Activated effector memory CD4-positive, alpha-beta T cell treated with anti-CD3 and anti-CD28 coated beads, Interleukin-2, amount 50 U/mL, for 16 hours (primary cell): ENCODE data around the gene TRIM43.
"Not testable (repeated sequence)": the region's sequence is repeated elsewhere in the genome, so short reads cannot be mapped to it uniquely, and the experiment has no call there.

Source experiments
- DNase-seq: peaks from one replicate; pipeline ENCODE4 v3.0.0-alpha.2; 2020

Gene TRIM43

DNA sequence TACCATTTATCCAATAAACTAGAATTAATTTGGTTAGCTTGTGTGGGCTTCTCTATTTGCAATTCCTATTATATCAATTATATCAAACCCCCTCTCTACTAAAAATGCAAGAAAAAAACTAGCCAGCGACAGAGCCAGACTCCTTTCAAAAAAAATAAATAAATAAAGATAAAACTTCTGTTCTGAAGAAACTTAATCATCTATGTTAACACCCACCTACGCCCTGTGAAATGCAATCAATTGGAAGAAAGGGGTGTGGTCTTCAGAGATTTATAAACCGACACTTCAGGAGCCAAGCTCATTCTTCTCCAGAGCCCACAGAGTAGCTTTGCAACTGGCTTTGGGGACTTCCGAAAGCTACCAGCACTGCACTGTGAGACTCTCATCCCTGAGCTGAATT is at the start of gene TRIM43:
Gene TRIM43 (plus strand): TSS at position 301 of the 400 bp plus-strand sequence. CDS start 2,023 bp downstream, outside the sequence.
- not testable (repeated sequence) for DNase-seq

DNA sequence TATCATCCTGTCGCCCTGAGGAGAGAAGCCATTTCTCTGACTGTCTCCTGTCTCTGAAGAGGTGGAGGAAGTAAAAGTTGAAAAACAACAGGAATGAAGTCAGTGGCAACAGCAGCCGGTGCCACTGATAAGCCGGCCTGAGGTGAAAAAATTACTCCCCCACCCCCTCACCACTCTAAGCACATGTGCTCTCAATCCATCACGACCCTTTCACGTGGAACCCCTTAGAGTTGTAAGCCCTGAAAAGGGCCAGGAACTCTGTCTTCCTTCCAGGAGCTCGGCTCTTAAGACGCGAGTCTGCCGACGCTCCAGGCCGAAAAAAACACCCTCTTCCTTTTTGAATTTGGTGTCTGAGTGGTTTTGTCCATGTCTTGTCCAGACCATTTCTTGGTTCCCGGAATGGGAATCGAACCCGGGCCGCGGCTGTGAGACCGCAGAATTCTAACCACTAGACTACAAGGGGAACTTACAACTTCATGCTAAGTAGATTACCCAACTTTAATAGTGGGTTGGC is 40.7 kb upstream of the TRIM43 start:
- no peak for DNase-seq

DNA sequence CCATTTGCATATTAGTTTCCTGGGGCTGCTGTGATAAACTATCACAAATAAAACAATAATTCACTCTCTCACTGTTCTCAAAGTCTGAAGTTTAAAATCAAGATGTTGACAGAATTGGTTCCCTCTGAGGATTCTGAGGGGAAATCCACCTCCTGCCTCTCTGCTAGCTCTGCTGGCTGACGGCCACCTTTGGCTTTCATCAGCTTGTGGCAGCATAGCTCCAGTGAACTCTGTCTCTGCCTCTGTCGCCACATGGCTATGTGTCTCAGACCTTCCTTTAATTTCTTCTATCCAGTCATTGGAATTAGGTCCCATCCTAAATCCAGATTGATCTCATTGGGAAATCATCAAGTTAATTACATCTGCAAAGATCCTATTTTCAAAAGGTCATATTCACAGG is 38.9 kb upstream of the TRIM43 start:
- DNase-seq = no peak

DNA sequence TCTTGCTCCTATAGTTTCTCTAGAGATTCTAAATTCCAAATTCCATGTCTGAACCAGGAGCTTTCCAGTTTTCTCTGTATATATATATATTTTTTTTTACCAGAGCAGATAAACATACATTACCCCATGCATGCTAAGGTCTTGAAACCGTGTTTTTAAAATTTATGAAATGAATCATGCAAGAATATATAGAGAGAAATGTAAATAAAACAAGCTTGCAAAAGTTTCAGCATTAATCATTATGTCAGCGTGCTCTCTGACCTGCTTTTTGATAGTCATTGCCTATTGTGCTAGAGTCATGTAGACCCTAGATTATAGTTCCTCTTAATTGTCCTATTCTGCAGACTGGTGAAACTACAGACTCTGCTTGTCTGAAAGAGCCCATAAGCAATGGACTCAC is 22.6 kb upstream of the TRIM43 start:
- no peak for DNase-seq

DNA sequence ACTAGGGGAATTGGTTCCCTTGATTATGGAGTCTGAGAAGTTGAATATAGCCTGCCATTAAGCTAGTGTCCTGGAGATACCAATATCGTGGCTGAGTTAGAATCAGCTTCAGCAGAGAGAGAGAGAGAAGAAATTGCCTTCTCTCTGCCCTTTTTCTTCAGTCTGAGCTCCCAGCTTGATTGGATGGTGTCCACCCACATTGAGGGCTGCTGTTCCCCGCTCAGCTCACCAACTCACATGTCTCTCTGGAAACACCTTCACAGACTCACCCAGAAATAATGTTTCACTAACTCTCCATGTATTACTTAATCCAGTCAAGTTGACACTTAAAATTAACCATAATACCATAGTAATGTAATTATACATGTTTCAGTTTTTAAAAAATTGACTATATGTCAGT is 17.9 kb upstream of the TRIM43 start:
- no peak for DNase-seq

DNA sequence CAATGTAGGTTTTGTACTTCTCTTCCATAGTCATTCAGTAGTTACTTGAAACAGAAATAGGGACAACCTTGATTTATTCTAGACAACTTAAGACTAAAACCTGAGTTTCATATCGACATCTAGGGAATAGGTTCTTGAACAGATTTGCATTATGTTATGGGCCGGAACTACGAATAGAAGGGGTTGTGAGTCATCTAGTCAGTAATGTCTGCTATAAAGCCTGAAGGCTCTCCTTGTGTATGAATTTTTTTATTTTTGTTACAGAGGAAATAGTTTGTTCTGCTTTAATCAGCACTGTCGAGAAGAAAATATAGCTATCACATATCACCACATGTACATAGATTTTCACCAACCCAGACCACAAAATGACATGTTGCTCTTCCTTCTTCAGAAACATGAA is 17.3 kb upstream of the TRIM43 start:
- DNase-seq = no peak

DNA sequence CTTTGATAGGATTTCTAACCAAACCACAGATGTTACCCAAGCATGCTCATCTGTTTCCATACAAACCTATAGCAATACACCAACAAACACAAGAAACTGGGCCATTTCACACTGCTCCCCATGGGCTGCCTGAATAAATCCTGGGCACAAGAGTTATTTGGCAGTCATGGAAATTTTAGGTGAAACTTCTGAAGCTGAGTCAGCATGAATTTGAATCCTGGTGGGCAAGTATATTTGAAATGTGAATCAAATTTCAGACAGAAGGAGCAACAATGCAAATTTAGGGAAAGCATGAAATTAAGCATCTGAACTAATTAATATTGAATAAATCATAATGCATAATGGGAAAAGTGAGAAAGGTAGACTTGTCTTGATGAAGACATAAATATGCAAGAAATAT is 15.9 kb upstream of the TRIM43 start:
- DNase-seq = no peak

DNA sequence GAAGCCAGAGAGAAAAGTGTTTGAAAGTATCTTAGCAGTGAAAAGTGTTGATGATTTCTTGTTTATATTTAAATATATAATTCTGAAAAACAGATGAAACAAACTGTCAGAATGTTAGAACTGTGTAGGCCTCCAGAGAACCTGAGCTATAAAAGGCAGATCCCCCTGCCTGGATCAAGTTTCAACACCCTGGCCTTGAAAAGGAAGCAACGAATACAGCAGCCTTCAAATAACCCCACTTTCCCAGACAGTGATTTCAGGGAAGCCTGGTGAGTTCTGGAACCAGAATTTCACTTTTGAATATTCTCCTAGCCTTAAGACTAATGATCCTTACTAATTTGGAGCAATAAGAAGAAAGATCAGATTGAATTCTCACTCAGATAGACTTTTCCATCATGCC is 13.3 kb upstream of the TRIM43 start:
- no peak for DNase-seq

DNA sequence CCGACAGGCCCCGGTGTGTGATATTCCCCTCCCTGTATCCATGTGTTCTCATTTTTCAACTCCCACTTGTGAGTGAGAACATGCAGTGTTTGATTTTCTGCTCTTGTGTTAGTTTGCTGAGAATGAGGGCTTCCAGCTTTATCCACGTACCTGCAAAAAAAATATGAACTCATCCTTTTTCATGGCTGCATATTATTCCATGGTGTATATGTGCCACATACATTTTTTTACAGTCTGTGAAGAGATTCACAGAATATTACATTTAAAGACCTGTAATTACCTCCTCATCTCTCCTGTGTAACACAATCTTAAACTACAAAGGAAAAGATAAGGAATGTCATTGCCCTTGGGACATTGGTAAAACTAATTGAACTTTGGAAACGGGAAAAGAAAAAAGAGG is 8.3 kb upstream of the TRIM43 start:
- DNase-seq = not testable (repeated sequence)

DNA sequence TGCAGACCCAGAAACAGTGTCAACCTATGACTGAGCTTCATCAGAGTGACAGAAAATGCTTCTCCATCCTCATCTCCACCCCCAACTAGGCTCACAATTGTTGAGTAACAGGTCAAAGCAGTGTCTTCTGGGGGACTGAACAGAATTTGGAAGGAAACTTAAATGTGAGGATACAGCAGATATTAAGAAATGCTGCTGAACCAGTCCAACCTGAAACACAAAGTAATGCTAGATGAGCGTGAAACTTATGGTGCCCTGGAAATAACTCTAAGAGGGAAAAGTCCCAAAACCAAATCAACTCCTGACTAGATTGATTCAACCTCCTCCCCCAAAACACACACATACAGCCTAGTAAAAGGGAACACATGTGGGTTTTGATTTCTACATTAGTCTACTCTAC is 7.5 kb upstream of the TRIM43 start:
- not testable (repeated sequence) for DNase-seq

DNA sequence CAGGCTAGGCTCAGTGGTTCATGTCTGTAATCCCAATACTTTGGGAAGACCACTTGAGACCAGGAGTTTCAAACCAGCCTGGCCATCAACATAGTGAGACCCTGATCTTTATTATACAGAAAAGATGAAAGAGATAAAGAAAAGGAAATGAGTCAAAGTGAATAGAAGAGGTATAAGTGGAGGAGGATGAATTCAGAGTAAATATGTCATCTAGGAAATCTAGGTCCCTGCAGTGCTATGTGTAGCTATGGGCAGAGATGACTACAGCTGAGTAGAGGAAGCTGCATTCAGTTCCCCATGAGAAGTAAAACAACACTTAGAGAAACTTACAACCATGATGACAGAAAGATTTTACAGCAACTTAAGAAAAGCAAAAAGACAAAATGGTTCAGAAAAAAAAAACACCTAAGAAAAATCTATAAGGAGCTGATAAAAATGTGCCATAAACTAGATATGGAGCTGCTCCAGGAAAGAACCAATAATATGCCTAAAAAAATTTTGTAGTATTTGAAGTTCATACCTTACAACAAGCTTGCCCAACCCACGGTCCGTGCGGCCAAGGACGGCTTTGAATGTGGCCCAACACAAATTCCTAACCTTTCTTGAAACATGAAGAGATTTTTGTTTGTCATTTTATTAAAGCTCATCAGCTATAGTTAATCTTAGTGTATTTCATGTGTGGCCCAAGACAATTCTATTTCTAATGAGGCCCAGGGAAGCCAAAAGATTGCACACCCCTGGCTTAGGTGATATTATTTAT is 1.8 kb upstream of the TRIM43 start:
- not testable (repeated sequence) for DNase-seq

DNA sequence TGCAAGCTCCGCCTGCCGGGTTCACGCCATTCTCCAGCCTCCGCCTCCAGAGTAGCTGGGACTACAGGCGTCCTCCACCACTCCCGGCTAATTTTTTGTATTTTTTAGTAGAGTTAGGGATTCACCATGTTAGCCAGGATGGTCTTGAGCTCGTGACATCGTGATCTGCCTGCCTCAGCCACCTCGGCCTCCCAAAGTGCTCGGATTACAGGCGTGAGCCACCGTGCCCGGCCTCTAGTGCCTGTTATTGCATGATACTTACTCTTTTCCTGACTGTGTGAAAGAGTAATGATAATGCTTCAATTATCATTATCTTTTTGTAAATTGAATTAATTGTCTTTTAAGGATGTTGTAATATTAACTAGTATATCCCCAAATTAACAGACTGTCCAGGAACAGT is 1.2 kb downstream of the TRIM43 start:
- DNase-seq = not testable (repeated sequence)

DNA sequence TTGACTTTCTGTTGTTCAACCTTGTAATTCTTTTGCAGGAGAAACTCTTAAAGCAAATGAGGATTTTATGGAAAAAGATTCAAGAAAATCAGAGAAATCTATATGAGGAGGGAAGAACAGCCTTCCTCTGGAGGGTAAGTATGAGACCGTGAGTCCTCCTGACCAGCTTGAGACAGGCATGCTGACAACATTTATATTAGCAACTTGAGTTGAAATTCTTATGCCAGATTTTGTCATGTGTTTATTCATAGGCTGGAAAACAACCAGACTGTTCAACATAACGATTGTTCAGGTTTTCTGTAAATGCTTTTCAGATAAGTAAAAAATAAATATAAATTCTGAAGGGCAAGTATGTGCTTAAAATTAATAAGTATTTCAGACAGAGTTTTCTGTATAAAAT is 3.2 kb downstream of the TRIM43 start:
- not testable (repeated sequence) for DNase-seq

DNA sequence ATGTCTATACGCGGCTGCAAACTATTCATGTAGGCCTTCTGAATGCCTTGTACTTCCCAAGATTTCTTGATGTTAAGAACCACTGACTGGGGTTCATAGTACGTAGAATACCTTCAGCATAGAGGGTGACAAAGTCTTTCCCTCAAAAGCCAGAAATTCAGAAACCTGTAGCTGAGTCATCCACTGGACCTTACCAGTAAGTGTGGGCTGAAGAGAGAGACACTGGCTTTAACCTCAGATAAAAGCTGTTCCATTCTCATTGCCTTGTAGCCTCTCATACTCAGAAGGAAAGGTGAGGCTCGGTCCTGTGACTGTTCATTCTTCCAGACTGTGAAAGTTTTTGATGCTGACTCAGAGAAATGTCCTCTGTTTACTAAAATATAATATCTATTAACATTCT is 9.5 kb downstream of the TRIM43 start:
- not testable (repeated sequence) for DNase-seq

DNA sequence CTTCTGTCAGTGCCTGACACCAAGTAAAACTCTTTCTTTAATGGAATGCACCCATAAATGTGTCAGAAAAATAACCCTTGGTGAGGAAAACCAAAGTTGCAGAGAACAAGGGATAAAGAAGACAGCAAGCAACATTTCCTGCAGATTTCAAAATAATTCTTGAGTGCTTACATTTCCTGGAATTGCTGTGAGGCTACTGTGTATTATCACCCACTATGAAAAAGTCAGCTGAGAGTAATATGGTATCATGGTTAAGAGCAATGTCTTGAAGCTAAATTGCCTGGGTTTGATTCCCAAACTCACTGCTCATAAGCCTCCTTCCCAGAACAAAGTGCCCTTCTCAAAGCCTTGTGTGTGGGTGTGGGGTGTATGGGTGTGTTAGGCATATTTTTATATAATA is 10.3 kb downstream of the TRIM43 start:
- DNase-seq = not testable (repeated sequence)

DNA sequence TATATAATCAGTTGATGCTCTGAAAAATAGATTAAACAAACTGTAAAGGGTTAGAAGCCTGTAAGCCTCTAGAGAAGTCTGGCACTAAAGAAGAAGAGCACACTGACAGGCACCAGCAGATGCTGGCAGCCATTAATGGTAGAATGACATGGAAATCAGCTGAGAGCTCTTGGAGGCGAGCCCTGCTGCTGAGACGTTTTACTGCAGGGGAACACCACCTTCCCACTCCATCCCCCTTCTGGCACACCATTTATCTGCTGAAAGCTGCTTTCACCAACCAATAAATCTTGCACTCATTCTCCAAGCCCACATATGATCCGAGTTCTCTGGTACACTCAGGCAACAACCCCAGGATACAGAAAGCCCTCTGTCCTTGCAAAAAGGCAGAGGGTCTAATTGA is 16.6 kb downstream of the TRIM43 start:
- DNase-seq = not testable (repeated sequence)

DNA sequence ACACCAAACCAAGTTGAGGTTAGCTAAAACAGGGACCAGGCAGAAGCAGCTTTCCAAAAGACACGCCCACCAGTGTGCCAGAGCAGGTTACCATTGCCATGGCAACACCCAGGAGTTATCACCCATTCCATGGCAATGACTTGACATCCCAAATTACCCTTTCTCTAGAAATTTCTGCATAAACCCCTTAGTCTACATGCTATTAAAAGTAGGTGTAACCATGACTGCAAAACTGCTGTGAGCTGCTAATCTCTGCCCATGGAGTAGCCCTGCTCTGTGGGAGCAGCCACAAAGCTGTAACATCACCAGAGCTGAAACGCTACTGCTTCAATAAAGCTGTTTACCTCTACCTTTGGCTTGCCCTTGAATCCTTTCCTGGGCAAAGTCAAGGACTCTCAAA is 18.0 kb downstream of the TRIM43 start:
- DNase-seq = not testable (repeated sequence)

DNA sequence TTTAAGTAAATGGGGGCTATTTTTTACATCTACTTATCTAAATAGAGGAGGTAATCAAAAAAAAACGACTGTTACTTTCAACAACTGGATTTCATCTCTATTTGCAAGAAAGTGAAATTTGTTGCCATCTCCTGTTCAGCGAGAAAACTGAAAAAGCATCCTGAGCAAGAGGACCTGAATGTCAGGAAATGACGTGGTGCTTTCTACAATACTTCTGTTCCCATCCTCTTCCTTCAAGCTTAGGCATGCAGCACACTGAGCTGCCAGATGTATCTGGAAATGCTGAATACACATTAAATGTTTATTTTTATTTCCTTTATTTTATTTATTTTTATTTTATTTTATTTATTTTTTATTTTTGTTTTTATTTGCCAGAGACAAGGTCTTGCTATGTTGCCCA is 21.2 kb downstream of the TRIM43 start:
- DNase-seq = not testable (repeated sequence)

DNA sequence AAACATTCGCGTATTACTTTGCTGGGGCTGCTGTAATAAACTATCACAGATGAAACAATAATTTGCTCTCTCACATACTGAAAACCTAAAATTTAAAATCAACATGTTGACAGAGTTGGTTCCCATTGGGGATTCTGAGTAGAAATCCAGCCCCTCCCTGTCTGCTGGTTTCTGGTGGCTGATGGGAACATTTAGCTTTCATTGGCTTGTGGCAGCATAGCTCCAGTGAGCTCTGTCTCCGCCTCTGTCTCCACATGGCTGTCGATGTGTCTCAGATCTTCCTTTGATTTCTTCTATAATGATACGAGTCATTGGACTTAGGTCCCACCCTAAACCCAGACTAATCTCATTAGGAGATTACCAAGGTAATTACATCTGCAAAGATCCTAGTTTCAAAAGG is 30.9 kb downstream of the TRIM43 start:
- DNase-seq = not testable (repeated sequence)

DNA sequence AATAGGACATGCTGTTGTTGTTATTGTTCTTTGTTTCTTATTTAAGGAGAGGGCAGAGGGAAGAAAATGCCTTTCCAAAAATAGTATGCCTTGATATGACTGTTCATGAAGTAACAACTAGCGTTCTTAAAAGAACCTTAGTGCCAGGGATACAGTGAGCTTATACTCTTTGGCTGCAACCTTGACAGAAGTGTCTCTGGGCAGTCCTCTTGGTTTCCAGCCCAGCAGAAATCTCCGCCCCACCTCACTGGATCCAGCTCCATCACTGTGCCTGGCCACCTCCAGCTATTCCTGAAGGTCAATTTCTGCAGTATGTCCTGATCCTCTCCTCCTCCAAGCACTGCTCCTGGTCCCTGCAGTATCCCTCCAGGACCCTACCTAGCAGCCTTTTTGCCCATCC is 39.2 kb downstream of the TRIM43 start:
- DNase-seq = not testable (repeated sequence)

DNA sequence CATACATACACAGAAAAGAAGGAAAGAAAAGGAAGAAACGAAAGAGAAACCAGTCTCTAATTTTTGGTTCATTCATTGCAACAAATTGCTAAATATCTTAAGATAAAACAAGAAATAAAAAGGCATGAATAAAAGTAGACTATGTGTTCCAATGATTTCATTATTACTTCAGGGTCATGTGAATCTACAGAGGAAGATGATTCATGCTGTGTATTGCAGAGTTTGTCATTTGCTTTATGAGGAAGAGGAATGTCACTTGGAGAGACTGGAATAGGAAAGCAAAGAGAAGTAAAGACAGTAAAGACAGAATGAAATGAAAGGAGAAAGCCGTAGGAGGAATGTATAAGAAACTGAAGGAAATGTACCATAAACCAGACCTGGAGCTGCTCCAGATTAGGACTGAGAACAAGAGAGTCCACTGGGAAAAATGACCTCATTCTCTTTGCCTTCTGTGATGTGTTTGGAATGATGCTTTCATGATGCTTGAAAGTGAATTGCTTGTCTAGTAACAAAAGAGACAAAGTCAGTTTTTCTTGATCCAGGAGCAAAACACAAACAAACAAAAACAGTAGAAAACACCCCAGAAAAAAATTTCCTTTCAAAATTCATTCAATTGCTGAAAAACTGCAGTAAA is 41.9 kb downstream of the TRIM43 start:
- DNase-seq = not testable (repeated sequence)

DNA sequence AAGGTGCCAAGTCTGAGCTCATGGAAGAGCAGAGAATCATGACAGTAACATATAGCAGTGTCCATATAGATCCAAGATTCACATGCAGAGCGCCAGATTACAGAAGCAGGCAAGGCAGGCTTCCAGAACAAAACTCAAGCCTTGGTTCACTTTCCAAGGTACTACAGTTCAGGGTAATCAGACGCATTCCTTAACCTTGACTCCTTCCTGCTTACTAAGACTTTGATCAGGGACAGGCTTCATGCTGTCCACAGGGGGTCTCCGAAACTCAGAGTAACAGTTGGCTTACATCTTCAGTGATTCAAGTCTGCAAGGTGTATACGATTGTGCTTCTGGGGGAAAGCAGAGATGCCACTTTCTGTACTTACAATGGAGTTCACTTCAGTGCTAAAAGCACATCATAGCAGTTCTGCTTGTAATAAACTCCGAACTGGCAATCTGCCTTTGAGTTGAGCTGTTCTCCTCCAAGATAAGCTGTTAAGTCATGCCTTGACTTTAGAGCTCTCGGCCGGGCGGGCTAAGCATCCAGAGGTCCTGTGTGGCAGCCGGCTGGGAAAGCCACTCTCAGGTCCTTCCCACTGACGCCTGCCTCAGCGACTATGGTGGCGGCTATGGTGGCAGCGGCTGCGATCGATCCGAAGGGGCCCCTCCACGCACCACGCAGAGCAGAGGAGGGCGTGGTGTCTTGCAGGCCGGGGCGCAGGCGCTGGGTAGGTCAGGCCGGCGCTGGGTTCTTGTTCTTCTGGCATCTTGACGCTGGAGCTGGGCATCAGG is 48.9 kb downstream of the TRIM43 start:
- DNase-seq = not testable (repeated sequence)

DNA sequence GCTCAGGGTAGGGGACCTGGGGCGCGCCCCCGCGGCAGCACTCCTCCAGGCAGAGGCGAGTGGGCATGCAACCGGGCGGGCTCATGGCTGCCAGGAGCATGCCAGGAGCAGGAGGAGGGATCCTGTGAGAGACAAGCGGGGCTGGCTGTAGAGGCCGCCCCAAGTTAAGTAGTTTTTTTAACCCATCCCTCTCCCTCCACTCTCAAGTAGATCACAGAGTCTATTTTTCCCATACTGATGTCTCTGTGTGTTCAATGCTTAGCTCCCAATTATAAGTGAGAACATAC is 49.4 kb downstream of the TRIM43 start:
- not testable (repeated sequence) for DNase-seq

DNA sequence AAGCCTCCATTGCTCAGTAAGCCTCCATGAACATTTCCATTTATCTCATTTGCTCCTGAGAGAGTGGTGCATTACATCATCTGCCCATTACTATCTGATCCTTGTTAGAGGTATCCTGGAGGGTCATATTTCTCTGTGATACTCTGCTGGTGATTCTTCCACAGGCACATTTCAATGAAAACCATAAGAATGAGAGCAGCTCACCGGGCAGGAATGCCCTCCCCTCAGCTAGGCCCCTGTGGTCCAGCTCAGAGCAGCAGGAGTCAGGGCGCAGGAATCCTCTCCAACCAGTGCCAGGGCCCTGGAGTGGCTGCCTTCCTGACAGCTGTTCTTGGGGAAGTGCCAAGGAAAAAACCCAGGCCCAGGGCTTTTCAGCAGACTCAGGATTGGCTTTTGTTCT is 50.0 kb downstream of the TRIM43 start:
- not testable (repeated sequence) for DNase-seq
